Measurements from ENCODE around the gene TALDO1.

The TALDO1 gene

DNA sequence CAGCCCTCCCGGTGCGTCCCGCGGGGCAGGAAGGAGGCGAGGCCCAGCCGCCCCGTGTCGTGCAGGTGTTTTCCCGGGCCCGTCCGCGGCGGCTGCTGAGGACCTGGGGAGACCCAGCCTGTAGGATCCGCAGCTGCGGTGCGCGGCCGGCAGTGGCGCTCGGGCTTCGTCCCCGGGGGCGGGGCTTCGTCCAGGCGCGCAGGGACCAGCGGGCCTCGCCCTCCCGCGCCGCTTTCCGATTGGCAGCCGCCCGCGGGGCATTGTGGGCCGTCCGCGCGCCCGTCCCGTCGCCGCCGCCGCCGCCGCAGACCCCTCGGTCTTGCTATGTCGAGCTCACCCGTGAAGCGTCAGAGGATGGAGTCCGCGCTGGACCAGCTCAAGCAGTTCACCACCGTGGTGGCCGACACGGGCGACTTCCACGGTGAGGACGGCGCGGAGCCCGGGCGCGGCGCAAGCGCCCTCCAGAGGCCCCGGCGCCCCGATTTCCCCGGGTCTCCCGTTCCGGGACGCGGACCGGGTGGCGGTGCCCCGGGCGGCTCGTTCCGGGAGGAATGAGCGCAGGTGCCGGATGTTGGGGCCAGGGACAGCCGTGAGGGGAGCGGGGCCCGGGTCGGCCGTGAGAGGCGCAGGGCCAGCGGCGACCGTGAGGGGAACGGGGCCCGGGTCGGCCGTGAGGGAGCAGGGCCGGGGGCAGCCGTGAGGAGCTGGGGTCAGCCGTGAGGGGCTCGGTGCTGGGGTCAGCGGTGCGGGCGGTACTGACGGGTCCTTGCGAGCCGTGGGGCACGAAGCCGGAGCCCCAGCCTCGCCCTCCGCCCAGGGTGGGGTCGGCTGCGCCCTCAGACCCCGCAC lies at the start of gene TALDO1:
Gene TALDO1, plus strand, starts transcription at position 307 of the 849 bp plus-strand sequence. Its CDS starts 18 bp downstream, at position 325.
- Mint-ChIP-seq H3K27ac (peak within 1 kb of the TSS; percentile 53 to 94 (median 80)), H3K36me3 (ENCODE audit: low read depth) (no peaks in the 10 kb centered on the region), H3K9me3 (no peaks in the 10 kb centered on the region), H3K27me3 (ENCODE audit: low read depth) (peaks cover 10% of the 10 kb centered on the region), H3K4me1 (peaks cover 12% of the 10 kb centered on the region), H3K4me3 (peak within 1 kb of the TSS; percentile 88 to 93 (median 92))
- TF ChIP-seq, protein P1, sequence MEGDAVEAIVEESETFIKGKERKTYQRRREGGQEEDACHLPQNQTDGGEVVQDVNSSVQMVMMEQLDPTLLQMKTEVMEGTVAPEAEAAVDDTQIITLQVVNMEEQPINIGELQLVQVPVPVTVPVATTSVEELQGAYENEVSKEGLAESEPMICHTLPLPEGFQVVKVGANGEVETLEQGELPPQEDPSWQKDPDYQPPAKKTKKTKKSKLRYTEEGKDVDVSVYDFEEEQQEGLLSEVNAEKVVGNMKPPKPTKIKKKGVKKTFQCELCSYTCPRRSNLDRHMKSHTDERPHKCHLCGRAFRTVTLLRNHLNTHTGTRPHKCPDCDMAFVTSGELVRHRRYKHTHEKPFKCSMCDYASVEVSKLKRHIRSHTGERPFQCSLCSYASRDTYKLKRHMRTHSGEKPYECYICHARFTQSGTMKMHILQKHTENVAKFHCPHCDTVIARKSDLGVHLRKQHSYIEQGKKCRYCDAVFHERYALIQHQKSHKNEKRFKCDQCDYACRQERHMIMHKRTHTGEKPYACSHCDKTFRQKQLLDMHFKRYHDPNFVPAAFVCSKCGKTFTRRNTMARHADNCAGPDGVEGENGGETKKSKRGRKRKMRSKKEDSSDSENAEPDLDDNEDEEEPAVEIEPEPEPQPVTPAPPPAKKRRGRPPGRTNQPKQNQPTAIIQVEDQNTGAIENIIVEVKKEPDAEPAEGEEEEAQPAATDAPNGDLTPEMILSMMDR (IDR thresholded peaks at IDR 0.05; ENCODE audit: unreplicated experiment in 3 of 3): peak in 1 of 3 experiments; percentile 45

DNA sequence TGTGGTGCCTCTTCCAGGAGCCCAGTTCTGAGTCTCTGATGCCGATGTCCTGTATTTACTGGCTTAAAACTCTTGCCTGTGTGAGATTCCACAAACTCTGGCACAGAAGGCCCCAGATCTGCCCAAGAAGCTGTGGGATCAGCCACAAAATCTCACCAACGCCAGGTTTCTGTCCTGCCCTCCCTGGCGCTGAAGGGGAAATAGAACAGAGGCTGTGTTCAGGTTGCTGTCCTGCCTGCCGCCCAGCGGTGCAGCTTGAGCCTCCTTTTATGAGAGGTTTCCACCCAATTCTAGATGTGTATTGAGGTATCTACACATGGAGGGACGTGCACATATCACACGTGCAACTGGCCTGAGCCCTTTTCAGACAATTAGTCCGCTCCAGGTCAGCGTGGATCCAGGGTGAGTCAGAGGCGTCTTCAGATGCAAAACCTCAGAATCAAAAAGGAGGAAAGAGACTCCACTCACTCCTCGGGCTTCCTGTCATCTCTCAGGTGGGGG lies 49.4 kb upstream of the TALDO1 start:
- Mint-ChIP-seq H3K27ac (peak overlapping the region; percentile 96 to 99 (median 98)), H3K36me3 (ENCODE audit: low read depth) (peaks cover 15% of the 10 kb centered on the region), H3K27me3 (ENCODE audit: low read depth) (no peaks in the 10 kb centered on the region), H3K9me3 (no peaks in the 10 kb centered on the region), H3K4me1 (peaks cover 30% of the 10 kb centered on the region), H3K4me3 (peak overlapping the region; percentile 71 to 91 (median 72))
- TF ChIP-seq, protein P1 (IDR thresholded peaks at IDR 0.05; ENCODE audit: unreplicated experiment in 3 of 3): no peak

DNA sequence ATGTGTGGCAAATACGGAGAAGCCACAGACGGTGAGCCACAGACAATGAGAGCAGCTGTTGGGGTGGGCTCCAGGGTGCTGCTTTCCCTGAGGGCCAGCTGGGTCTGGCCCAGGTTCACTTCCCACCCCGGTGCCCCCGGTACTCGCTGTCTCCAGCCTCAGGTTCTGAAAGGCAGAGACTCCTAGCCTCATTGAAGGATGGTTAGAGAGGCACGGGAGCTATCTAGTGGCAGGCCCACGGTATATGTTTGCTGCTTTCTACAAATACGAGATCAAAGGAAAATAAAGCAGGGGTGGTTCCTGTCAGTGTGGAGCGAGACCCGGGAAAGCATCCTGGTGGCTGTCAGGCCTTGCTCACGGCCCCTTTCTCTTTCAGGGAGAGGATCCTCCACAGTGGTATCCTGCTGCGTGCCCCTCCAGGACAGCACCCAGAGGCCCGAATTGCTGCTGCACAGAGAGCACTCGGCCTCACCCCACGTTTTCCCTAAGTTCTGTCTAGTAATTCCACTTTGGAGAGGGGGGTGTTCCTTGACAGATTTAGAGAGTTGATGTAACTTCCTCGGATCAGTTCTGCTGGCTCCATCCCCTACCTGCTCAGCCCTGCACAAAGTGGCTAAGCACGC lies 48.7 kb upstream of the TALDO1 start:
- no peaks in the 10 kb centered on the region for H3K27me3 Mint-ChIP-seq (ENCODE audit: low read depth)
- H3K4me3 Mint-ChIP-seq: peak overlapping the region; percentile 65 to 72 (median 71)
- H3K9me3 Mint-ChIP-seq: no peaks in the 10 kb centered on the region
- H3K27ac Mint-ChIP-seq: peak overlapping the region; percentile 66 to 99 (median 98)
- peaks cover 23% of the 10 kb centered on the region for H3K4me1 Mint-ChIP-seq
- peaks cover 15% of the 10 kb centered on the region for H3K36me3 Mint-ChIP-seq (ENCODE audit: low read depth)
- TF ChIP-seq, protein P1 (IDR thresholded peaks at IDR 0.05; ENCODE audit: unreplicated experiment in 3 of 3): no peak

DNA sequence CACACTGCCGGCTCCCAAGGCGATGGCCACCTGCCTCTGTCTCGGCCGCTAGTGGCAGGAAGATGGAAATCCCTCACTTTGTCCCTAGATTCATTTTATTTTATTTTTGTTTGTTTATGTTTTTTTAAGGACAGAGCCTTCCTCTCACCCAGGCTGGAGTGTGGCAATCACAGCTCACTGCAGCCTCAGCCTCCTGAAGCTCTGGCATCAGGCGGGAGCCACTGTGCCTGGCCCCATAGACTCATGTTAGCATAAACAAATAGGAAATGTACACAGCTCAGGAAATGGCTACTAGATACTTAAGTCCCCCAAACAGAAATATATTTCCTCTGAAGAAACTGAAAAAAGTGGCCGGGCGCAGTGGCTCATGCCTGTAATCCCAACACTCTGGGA lies 48.2 kb upstream of the TALDO1 start:
- no peaks in the 10 kb centered on the region for H3K9me3 Mint-ChIP-seq
- no peak overlapping the region for H3K27ac Mint-ChIP-seq
- H3K4me3 Mint-ChIP-seq: peak overlapping the region in 2 of 3 experiments; percentile 35 to 43
- no peaks in the 10 kb centered on the region for H3K27me3 Mint-ChIP-seq (ENCODE audit: low read depth)
- peaks cover 20% of the 10 kb centered on the region for H3K4me1 Mint-ChIP-seq
- H3K36me3 Mint-ChIP-seq (ENCODE audit: low read depth): peaks cover 15% of the 10 kb centered on the region
- TF ChIP-seq, protein P1 (IDR thresholded peaks at IDR 0.05; ENCODE audit: unreplicated experiment in 3 of 3): no peak

DNA sequence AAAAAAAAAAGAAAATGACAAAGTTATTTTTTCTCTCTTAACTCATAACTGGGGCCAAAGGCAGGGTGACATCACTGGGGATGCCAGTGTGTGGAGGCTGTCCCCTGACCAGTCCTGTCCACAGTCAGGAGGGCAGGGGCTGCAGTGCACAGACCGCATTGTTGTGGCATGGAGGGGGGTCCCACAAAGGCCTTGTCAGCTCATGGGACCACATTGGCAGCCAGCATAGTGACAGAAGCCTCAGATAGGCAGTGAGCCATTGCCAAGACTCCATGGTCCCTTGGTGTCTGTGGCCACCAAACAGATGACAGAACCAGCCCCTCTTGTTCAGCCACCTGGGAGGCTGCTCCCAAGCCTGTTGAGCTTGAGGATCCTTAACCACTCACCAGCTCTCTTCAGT lies 47.5 kb upstream of the TALDO1 start:
- no peak overlapping the region for H3K27ac Mint-ChIP-seq
- no peaks in the 10 kb centered on the region for H3K27me3 Mint-ChIP-seq (ENCODE audit: low read depth)
- H3K4me3 Mint-ChIP-seq: no peak overlapping the region
- peaks cover 20% of the 10 kb centered on the region for H3K4me1 Mint-ChIP-seq
- peaks cover 15% of the 10 kb centered on the region for H3K36me3 Mint-ChIP-seq (ENCODE audit: low read depth)
- TF ChIP-seq, protein P1 (IDR thresholded peaks at IDR 0.05; ENCODE audit: unreplicated experiment in 3 of 3): no peak
- no peaks in the 10 kb centered on the region for H3K9me3 Mint-ChIP-seq
